Adrenal gland (tissue), 5 donors: ENCODE measurements around the gene SEMA3F.

Experiments
- POLR2A ChIP-seq, 2 donors: fragments of 450-650 bp; IDR thresholded peaks; one replicate each; pipeline ENCODE4 v1.6.1; 2017; ENCODE audit warnings: antibody characterized with exemption in 2 of 2, mild to moderate bottlenecking in 2 of 2, moderate library complexity in 1 of 2
- TF ChIP-seq, protein P1 (sequence below), 6 experiments: fragments of 450-650 bp in 4 of 6; fragments of 200-600 bp in 2 of 6; sonication (generic) in 1 of 6; IDR thresholded peaks; 1 replicate in 5 of 6; 2 replicates in 1 of 6; pipeline versions ENCODE4 v1.5.1 to v1.8.0; 2016 to 2021; ENCODE audit warnings: antibody characterized with exemption in 6 of 6, mild to moderate bottlenecking in 2 of 6, moderate library complexity in 1 of 6
- donor health status: DM: no; HTN: no; CAD: no.

DNA sequence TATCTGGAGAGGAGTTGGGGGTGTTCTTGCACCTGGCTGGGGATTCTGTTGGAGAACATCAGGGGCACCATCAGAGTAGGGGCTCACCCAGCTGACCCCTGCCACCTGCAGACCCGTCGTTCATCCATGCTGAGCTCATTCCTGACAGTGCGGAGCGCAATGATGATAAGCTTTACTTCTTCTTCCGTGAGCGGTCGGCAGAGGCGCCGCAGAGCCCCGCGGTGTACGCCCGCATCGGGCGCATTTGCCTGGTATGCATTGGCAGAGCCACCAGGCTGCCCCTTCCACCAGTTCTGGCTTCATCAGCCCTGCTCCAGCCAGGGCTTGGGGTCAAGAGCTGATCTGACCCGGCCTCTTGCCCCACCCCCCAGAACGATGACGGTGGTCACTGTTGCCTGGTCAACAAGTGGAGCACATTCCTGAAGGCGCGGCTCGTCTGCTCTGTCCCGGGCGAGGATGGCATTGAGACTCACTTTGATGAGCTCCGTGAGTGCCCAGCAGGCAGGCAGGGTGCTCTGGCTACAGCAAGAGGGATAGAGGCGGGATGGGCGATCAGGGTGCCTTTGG is 27.5 kb downstream of the SEMA3F start:
- TF ChIP-seq, protein P1, sequence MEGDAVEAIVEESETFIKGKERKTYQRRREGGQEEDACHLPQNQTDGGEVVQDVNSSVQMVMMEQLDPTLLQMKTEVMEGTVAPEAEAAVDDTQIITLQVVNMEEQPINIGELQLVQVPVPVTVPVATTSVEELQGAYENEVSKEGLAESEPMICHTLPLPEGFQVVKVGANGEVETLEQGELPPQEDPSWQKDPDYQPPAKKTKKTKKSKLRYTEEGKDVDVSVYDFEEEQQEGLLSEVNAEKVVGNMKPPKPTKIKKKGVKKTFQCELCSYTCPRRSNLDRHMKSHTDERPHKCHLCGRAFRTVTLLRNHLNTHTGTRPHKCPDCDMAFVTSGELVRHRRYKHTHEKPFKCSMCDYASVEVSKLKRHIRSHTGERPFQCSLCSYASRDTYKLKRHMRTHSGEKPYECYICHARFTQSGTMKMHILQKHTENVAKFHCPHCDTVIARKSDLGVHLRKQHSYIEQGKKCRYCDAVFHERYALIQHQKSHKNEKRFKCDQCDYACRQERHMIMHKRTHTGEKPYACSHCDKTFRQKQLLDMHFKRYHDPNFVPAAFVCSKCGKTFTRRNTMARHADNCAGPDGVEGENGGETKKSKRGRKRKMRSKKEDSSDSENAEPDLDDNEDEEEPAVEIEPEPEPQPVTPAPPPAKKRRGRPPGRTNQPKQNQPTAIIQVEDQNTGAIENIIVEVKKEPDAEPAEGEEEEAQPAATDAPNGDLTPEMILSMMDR (IDR thresholded peaks at IDR 0.05), result no peak
- TF ChIP-seq POLR2A (IDR thresholded peaks at IDR 0.05), result no peak
